ENCODE data around the gene DPCD. TPM values are rescaled to one million over a fixed set of nuclear protein-coding genes. Genes with fewer than 3 reads are reported as not detected.
A peak's percentile ranks its signal among the peaks of the same experiment; 100 is the strongest.

The DPCD gene
- total RNA-seq, 1 experiment from 2014 or later: 17.8 TPM

GRCh38 chr10:101611096-101611905, 23.2 kb downstream of the DPCD start:
- in situ Hi-C loops (cut with HindIII; ENCODE audit: low pct_unique_long_range_greater_than_20kb, low sequenced_read_pairs): no loop called here
- no peak for DNase-seq (ENCODE audit: low read depth, low spot score)

GRCh38 chr10:101612086-101612485, 24.0 kb downstream of the DPCD start:
- in situ Hi-C loops (cut with HindIII; ENCODE audit: low pct_unique_long_range_greater_than_20kb, low sequenced_read_pairs): no loop called here
- DNase-seq (ENCODE audit: low read depth, low spot score): no peak

GRCh38 chr10:101612872-101613271, 24.8 kb downstream of the DPCD start:
- in situ Hi-C loops (cut with HindIII; ENCODE audit: low pct_unique_long_range_greater_than_20kb, low sequenced_read_pairs): no loop called here
- DNase-seq (ENCODE audit: low read depth, low spot score): no peak

DNA sequence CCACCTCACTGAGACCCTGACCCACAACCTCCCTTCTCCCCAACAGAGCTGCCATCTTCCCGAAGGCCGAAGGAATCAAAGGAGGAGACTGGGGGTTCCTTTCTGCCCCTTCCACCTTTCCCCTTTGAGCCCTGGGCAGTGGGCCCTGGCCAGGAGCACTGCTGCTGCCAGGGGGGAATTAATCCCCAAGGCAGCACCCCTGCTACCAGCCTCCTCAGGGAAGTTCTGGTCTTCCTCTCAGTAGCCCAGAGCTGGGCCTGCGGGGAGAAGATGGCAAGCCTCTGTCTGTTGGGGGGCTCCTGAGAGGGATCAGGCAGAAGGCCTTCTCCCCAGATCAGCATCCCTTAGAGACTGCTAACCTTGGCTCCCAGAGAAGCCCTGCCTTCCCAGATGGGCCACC, 25.5 kb downstream of the DPCD start:
- in situ Hi-C loops (cut with HindIII; ENCODE audit: low pct_unique_long_range_greater_than_20kb, low sequenced_read_pairs): no loop called here
- DNase-seq (ENCODE audit: low read depth, low spot score): no peak

DNA sequence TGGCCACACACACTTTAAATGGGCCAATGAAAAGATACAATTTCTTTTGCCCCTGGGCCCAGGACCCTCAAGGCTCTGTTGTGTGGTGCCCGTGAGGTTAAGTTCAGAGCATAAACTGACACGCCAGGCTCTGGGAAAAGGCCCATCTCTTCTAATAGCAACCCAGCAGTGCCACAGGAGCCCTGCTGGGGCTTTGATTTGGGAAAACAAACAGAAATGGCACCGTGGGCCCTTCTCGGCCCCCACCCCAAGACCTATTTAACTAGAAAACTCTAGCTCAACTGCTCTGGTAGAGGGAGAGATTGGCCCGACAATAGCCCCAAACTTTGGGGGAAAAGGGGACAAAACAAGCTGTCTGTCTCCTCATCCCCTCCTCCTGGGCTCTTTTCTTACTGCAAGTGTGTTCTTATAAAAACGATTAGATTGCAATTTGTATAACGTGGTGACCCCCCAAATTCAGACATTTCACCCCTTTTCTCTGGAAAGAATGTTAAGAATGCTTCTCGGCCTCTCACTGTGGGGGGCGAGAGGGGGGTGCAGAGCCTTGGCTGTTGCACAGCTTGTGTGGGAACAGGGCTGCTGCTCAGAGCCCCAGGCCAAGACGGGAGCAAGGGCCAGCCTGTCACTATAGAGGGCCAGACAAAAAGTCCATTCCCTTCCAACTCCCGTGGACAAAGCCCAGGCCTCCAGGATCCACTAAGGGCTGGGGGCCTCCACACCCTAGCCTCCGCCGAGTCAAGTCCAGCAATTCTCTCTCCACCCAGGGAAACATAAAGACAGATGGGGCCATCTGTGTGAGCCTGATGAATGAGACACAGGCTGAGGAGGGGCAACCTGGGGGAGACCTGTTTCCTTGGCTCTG, 26.8 kb downstream of the DPCD start:
- DNase-seq (ENCODE audit: low read depth, low spot score): no peak
- in situ Hi-C loops (cut with HindIII; ENCODE audit: low pct_unique_long_range_greater_than_20kb, low sequenced_read_pairs): no loop called here

- DNase-seq (ENCODE audit: low read depth, low spot score): no peak
- in situ Hi-C loops (cut with HindIII; ENCODE audit: low pct_unique_long_range_greater_than_20kb, low sequenced_read_pairs): no loop called here
These were observed 27.5 kb downstream of the DPCD start for GRCh38 chr10:101615525-101616116.

DNA sequence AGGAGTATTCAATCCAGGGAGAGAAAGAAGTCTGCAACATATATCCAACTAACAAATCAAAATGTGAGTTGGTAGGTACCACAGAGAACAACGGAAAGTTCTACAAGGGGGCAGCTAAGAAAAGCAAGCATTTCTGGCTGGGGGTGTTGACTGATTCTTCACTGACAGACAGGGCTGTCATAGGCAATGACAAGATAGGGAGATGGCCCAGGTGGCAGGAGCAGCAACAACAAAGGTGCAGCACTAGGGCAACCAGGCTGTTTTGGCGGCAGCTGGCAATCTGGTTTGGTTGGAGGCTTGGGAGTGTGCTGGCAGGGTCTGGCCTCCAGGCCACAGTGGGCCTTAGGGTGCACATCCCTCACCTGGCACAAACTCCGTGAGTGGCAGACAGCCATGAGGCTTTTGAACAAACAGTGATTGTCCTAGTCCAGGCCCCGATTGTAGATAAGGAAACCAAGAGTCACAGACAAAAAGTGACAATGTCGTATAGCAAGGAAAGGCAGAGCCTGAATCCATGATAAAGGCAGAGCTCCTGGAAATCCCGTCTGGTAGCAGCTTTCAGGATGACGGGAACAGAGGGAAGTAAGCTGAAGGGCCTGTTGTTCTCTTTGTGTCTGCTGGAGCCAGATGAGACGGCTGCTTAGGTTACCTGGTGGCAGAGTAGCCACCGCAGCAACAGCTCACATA, 28.4 kb downstream of the DPCD start:
- no peak for DNase-seq (ENCODE audit: low read depth, low spot score)
- in situ Hi-C loops (cut with HindIII; ENCODE audit: low pct_unique_long_range_greater_than_20kb, low sequenced_read_pairs): no loop called here

GRCh38 chr10:101617102-101617823, 29.1 kb downstream of the DPCD start:
- peak; percentile 14 for DNase-seq (ENCODE audit: low read depth, low spot score)
- in situ Hi-C loops (cut with HindIII; ENCODE audit: low pct_unique_long_range_greater_than_20kb, low sequenced_read_pairs): no loop called here

GRCh38 chr10:101617824-101618568, 29.9 kb downstream of the DPCD start:
- in situ Hi-C loops (cut with HindIII; ENCODE audit: low pct_unique_long_range_greater_than_20kb, low sequenced_read_pairs): no loop called here

GRCh38 chr10:101618871-101619270, 30.8 kb downstream of the DPCD start:
- in situ Hi-C loops (cut with HindIII; ENCODE audit: low pct_unique_long_range_greater_than_20kb, low sequenced_read_pairs): no loop called here

More at GRCh38 chr10:101617824-101618568, 29.9 kb downstream of the DPCD start:
- DNase-seq (ENCODE audit: low read depth, low spot score): no peak

DNA sequence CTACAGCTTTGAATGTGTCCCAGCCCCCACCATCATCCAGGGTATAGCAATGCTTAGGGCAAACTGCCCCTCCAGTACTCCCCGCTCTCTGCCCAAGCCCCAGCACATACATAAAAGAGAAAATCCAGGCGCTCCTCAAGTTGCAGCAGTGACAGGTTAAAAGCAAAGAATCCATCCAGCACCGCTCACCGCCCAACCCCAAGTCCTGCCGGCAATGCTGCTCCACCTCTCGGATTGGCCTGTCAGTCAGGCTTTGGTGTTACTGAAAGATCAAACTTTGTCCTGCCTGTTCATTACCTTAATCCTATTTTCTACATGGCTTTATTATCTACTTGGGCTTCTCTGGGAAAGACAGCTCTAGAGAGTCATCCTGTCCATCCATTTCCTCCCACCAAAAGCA, 31.9 kb downstream of the DPCD start:
- in situ Hi-C loops (cut with HindIII; ENCODE audit: low pct_unique_long_range_greater_than_20kb, low sequenced_read_pairs): no loop called here
- DNase-seq (ENCODE audit: low read depth, low spot score): no peak

More at GRCh38 chr10:101618871-101619270, 30.8 kb downstream of the DPCD start:
- no peak for DNase-seq (ENCODE audit: low read depth, low spot score)

DNA sequence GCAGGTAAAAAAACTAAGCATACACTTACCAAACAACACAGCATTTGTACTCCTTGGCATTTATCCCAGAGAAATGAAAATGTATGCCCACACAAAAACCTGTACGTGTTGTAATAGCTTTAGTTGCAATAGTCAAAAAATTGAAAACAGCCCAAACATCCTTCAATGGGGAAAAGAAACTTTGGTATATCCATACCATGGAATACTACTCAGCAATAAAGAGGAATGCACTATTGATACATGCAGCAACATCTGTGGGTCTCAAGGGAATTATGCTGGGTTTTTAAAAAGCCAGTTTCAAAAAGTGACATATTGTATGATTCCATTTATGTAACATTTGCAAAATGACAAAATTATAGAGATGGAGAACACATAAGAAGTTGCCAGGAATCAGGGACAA, 35.4 kb downstream of the DPCD start:
- in situ Hi-C loops (cut with HindIII; ENCODE audit: low pct_unique_long_range_greater_than_20kb, low sequenced_read_pairs): no loop called here
- DNase-seq (ENCODE audit: low read depth, low spot score): no peak

GRCh38 chr10:101624526-101625102, 36.5 kb downstream of the DPCD start:
- in situ Hi-C loops (cut with HindIII; ENCODE audit: low pct_unique_long_range_greater_than_20kb, low sequenced_read_pairs): no loop called here
- no peak for DNase-seq (ENCODE audit: low read depth, low spot score)

GRCh38 chr10:101625821-101626412, 37.8 kb downstream of the DPCD start:
- in situ Hi-C loops (cut with HindIII; ENCODE audit: low pct_unique_long_range_greater_than_20kb, low sequenced_read_pairs): no loop called here
- no peak for DNase-seq (ENCODE audit: low read depth, low spot score)

DNA sequence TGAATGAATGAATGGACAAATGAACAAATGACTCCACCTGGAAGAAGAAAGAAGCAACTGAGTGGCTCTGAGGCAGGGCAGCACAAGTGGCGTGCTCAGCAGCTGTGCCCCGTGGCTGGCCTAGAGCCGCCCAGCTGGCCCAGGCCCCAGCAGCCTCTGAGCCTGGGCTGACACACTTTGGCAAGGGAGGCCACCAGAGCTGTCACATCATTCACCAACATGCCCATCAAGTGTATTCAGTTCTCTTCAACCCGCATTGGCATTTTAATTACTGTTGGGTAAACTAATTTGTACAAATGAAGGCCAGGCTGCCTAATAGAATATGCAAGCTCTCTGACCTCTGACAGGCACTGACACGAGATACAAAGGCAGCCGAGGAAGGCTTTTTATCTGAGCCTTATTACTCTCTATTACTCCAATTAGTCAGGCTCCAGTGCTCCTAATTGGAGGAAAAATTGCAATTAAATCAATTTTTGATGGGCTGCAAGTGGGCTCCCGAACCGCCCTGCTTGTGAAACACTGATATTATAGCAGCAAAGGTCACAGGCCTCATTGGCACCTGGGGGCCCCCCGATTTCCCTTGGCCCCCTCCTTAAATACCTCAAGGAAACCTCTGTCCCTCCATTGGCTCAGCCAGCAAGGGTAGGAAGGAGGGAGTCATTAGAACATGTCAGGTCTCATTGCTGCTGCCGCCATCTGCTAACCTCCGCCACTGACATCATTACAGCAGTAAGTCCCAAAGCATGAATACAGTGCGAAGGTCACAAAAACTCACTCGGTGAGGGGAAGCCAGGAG, 41.9 kb downstream of the DPCD start:
- in situ Hi-C loops (cut with HindIII; ENCODE audit: low pct_unique_long_range_greater_than_20kb, low sequenced_read_pairs): no loop called here
- no peak for DNase-seq (ENCODE audit: low read depth, low spot score)

Measured in SK-MEL-5 (cell line).